RWPE1 (cell line): ENCODE data around the gene NEBL.

Experiments
- CTCF ChIA-PET: fragments of 350-600 bp; sonication (Branson Sonifier 250); formaldehyde crosslinking; extraction: SDS; loops from one replicate; lab custom pipeline; 2021; lab: Yijun Ruan, JAX
- POLR2A ChIA-PET: fragments of 400-600 bp; formaldehyde crosslinking; extraction: SDS; loops from one replicate; lab custom pipeline; 2020; ENCODE audit warnings: antibody characterized with exemption; ENCODE audit not compliant: low non-redundant PET; lab: Yijun Ruan, JAX
- DNase-seq: peaks from one replicate; pipeline ENCODE4 v3.0.0; 2012; ENCODE audit warnings: low spot score
- H3K27ac ChIP-seq: fragments of 450-650 bp; 2 replicates; pipeline ENCODE4 v1.5.1; 2017
- CTCF ChIP-seq: fragments of 450-650 bp; conservative IDR thresholded peaks from 2 replicates; pipeline ENCODE4 v1.5.1; 2017; ENCODE audit warnings: low read depth, mild to moderate bottlenecking

Gene NEBL

GRCh38 chr10:20935931-20936330, 38.8 kb upstream of the NEBL start:
- H3K27ac ChIP-seq = no peak overlapping the region
- DNase-seq = no peak
- ChIA-PET CTCF (interaction anchor here (0.6 kb wide), 2 partner anchors 739 to 1511 kb away, joined by 3 read pairs; no protein-coding TSS in a partner anchor), POLR2A (interaction anchor here (0.5 kb wide), 1 partner anchor 686 kb away, joined by 3 read pairs; no protein-coding TSS in a partner anchor)
- TF ChIP-seq CTCF = no peak

- H3K27ac ChIP-seq = no peak overlapping the region
- no peak for DNase-seq
- TF ChIP-seq CTCF = no peak
- ChIA-PET POLR2A (no interaction called here), CTCF (interaction anchor here (0.6 kb wide), 2 partner anchors 739 to 1511 kb away, joined by 3 read pairs; no protein-coding TSS in a partner anchor)
Observed at GRCh38 chr10:20935301-20935700, 38.2 kb upstream of the NEBL start.

GRCh38 chr10:20933705-20934104, 36.6 kb upstream of the NEBL start:
- TF ChIP-seq CTCF = no peak
- H3K27ac ChIP-seq = no peak overlapping the region
- no peak for DNase-seq
- POLR2A ChIA-PET = no interaction called here
- CTCF ChIA-PET = no interaction called here

GRCh38 chr10:20932606-20933126, 35.6 kb upstream of the NEBL start:
- CTCF ChIA-PET = no interaction called here
- no peak for TF ChIP-seq CTCF
- H3K27ac ChIP-seq = no peak overlapping the region
- DNase-seq = no peak
- POLR2A ChIA-PET = no interaction called here

GRCh38 chr10:20931156-20931795, 34.2 kb upstream of the NEBL start:
- no peak for TF ChIP-seq CTCF
- POLR2A ChIA-PET = no interaction called here
- no peak for DNase-seq
- CTCF ChIA-PET = no interaction called here
- no peak overlapping the region for H3K27ac ChIP-seq

- ChIA-PET CTCF (no interaction called here), POLR2A (no interaction called here)
- no peak overlapping the region for H3K27ac ChIP-seq
- no peak for DNase-seq
- no peak for TF ChIP-seq CTCF
Observed at GRCh38 chr10:20927456-20927855, 30.3 kb upstream of the NEBL start.
